Gastroesophageal sphincter (tissue), 4 donors: Measurements from ENCODE around the gene KIRREL3. TPM values are rescaled to one million over a fixed set of nuclear protein-coding genes. Genes with fewer than 3 reads are reported as not detected.

Source experiments
- ATAC-seq: fragments of 150-250 bp; one replicate; pipeline ENCODE4 v1.9.1; 2016; ENCODE audit warnings: mild to moderate bottlenecking, moderate library complexity
- H3K27ac ChIP-seq, 4 donors: fragments of 200-600 bp; sonication (generic) in 3 of 4; 1 replicate in 3 of 4; 2 replicates in 1 of 4; pipeline ENCODE4 v1.5.1; 2016 to 2019
- H3K27me3 ChIP-seq: fragments of 200-600 bp; sonication (generic); one replicate; pipeline ENCODE4 v1.5.1; 2019
- H3K36me3 ChIP-seq, 2 donors: fragments of 200-600 bp; sonication (generic); one replicate each; pipeline ENCODE4 v1.5.1; 2019; ENCODE audit warnings: control low read depth in 1 of 2
- H3K4me1 ChIP-seq, 3 donors: fragments of 200-600 bp; sonication (generic); 1 replicate in 2 of 3; 2 replicates in 1 of 3; pipeline ENCODE4 v1.5.1; 2016 to 2019; ENCODE audit warnings: control low read depth in 2 of 3
- H3K4me3 ChIP-seq, 2 donors: fragments of 200-600 bp; sonication (generic); one replicate each; pipeline ENCODE4 v1.5.1; 2019; ENCODE audit warnings: mild to moderate bottlenecking in 1 of 2, moderate library complexity in 1 of 2
- H3K9me3 ChIP-seq, 3 donors: fragments of 200-600 bp; sonication (generic); one replicate each; pipeline ENCODE4 v1.5.1; 2017 to 2019; ENCODE audit warnings: control low read depth in 2 of 3
- CTCF ChIP-seq, 4 experiments: fragments of 200-600 bp in 2 of 4; fragments of 450-650 bp in 2 of 4; sonication (generic) in 1 of 4; IDR thresholded peaks; one replicate each; pipeline ENCODE4 v1.5.1; 2017 to 2019; ENCODE audit warnings: antibody characterized with exemption in 4 of 4, mild to moderate bottlenecking in 2 of 4, moderate library complexity in 2 of 4
- EP300 ChIP-seq: sonication (generic); formaldehyde crosslinking; IDR thresholded peaks from one replicate; pipeline ENCODE4 v1.6.1; 2017; ENCODE audit warnings: antibody characterized with exemption, mild to moderate bottlenecking
- POLR2A ChIP-seq, 2 donors: fragments of 450-650 bp; IDR thresholded peaks; one replicate each; pipeline ENCODE4 v1.6.1; 2017; ENCODE audit warnings: antibody characterized with exemption in 2 of 2, mild to moderate bottlenecking in 2 of 2, moderate library complexity in 1 of 2
- POLR2AphosphoS5 ChIP-seq: sonication (generic); formaldehyde crosslinking; IDR thresholded peaks from one replicate; pipeline ENCODE4 v1.6.1; 2017; ENCODE audit warnings: antibody characterized with exemption
- WGBS, 2 donors: methylation state at CpG; one replicate each; pipeline ENCODE4 v1.1.5; 2018; ENCODE audit warnings: low coverage in 1 of 2; 5-methylcytosine and 5-hydroxymethylcytosine counted together
- total RNA-seq, 4 donors: library from RNA; depleted of rRNA; stranded (reverse); fragments of >200 nt; gene quantifications; one replicate each; pipeline ENCODE4 v1.1.0, GENCODE V29; 2016

The KIRREL3 gene
- total RNA-seq, 4 donors from 2014 or later = 0.54 to 3.9 (median 1.4) TPM

GRCh38 chr11:126548581-126549550, 451.7 kb downstream of the KIRREL3 start:
- Histone ChIP-seq H3K36me3 (no peaks in the 10 kb centered on the region), H3K27ac (no peak overlapping the region), H3K27me3 (peaks cover 11% of the 10 kb centered on the region), H3K4me1 (peaks cover 0 to 14% (median 9%) of the 10 kb centered on the region in 3 donors), H3K4me3 (no peak overlapping the region), H3K9me3 (no peaks in the 10 kb centered on the region)
- TF ChIP-seq POLR2A (IDR thresholded peaks at IDR 0.05) (no peak), POLR2AphosphoS5 (no peak), EP300 (no peak), CTCF (IDR thresholded peaks at IDR 0.05) (no peak)
- ATAC-seq = no peak
- 62 to 71% methylated on average over 8 of the region's 20 CpGs for WGBS, 2 donors

GRCh38 chr11:126547691-126548090, 452.9 kb downstream of the KIRREL3 start:
- 74 to 80% methylated on average over 3 to 7 of the region's 9 CpGs for WGBS, 2 donors
- ATAC-seq = no peak
- no peak for TF ChIP-seq EP300
- no peak for TF ChIP-seq POLR2AphosphoS5
- no peak for TF ChIP-seq POLR2A (IDR thresholded peaks at IDR 0.05)
- peaks cover 13% of the 10 kb centered on the region for H3K27me3 ChIP-seq
- peaks cover 0 to 19% (median 9%) of the 10 kb centered on the region in 3 donors for H3K4me1 ChIP-seq
- no peaks in the 10 kb centered on the region for H3K36me3 ChIP-seq
- no peaks in the 10 kb centered on the region for H3K9me3 ChIP-seq
- H3K27ac ChIP-seq = no peak overlapping the region
- H3K4me3 ChIP-seq = no peak overlapping the region

GRCh38 chr11:126547161-126547560, 453.4 kb downstream of the KIRREL3 start:
- H3K27ac ChIP-seq = no peak overlapping the region
- H3K27me3 ChIP-seq = peaks cover 13% of the 10 kb centered on the region
- no peaks in the 10 kb centered on the region for H3K36me3 ChIP-seq
- no peaks in the 10 kb centered on the region for H3K9me3 ChIP-seq
- WGBS, 2 donors = 90% methylated on average over 2 of the region's 9 CpGs; no CpG with 5 or more reads in 1 of the 2 donors
- ATAC-seq = no peak
- no peak for TF ChIP-seq CTCF (IDR thresholded peaks at IDR 0.05)
- no peak for TF ChIP-seq POLR2AphosphoS5
- no peak for TF ChIP-seq POLR2A (IDR thresholded peaks at IDR 0.05)
- H3K4me1 ChIP-seq = peaks cover 0 to 19% (median 9%) of the 10 kb centered on the region in 3 donors
- H3K4me3 ChIP-seq = no peak overlapping the region

- 84 to 88% methylated on average over 5 of the region's 5 CpGs for WGBS, 2 donors
- no peak for ATAC-seq
- Histone ChIP-seq H3K9me3 (no peaks in the 10 kb centered on the region), H3K36me3 (no peaks in the 10 kb centered on the region), H3K4me3 (no peak overlapping the region), H3K27ac (no peak overlapping the region), H3K4me1 (peaks cover 0 to 19% (median 9%) of the 10 kb centered on the region in 3 donors), H3K27me3 (peaks cover 13% of the 10 kb centered on the region)
- TF ChIP-seq CTCF (IDR thresholded peaks at IDR 0.05) (no peak), POLR2A (IDR thresholded peaks at IDR 0.05) (no peak), EP300 (no peak), POLR2AphosphoS5 (no peak)
These were observed 453.9 kb downstream of the KIRREL3 start for GRCh38 chr11:126546694-126547093.

GRCh38 chr11:126546191-126546590, 454.4 kb downstream of the KIRREL3 start:
- TF ChIP-seq POLR2A (IDR thresholded peaks at IDR 0.05) (no peak), EP300 (no peak), CTCF (IDR thresholded peaks at IDR 0.05) (no peak), POLR2AphosphoS5 (no peak)
- H3K27ac ChIP-seq = no peak overlapping the region
- peaks cover 13% of the 10 kb centered on the region for H3K27me3 ChIP-seq
- H3K36me3 ChIP-seq = no peaks in the 10 kb centered on the region
- no peak for ATAC-seq
- WGBS, 2 donors = 78% methylated on average over 2 of the region's 2 CpGs; no CpG with 5 or more reads in 1 of the 2 donors
- H3K4me1 ChIP-seq = peaks cover 0 to 19% (median 9%) of the 10 kb centered on the region in 3 donors
- H3K4me3 ChIP-seq = no peak overlapping the region
- no peaks in the 10 kb centered on the region for H3K9me3 ChIP-seq
